OCI-LY3 (cell line): ENCODE measurements around the gene HEXD.

Source experiments
- H2AFZ ChIP-seq: fragments of 200-600, 300-600 bp; shearing (Covaris generic); 2 replicates; pipeline ENCODE4 v1.6.0; 2014; ENCODE audit warnings: antibody characterized with exemption, low read depth, low read length
- H3K27ac ChIP-seq: fragments of 200-600, 300-600 bp; sonication (generic); 2 replicates; pipeline ENCODE4 v1.5.1; 2014; ENCODE audit warnings: mild to moderate bottlenecking, low read length, moderate library complexity, mixed read lengths
- H3K27me3 ChIP-seq: fragments of 200-600, 300-600 bp; sonication (generic); 2 replicates; pipeline ENCODE4 v1.6.1; 2014; ENCODE audit warnings: low read depth, low read length, mixed read lengths
- H3K36me3 ChIP-seq: fragments of 200-600, 300-600 bp; sonication (generic); replicated peaks from 2 replicates; pipeline ENCODE3; 2014; ENCODE audit warnings: low read depth, low read length, mixed read lengths
- H3K4me1 ChIP-seq: fragments of 300-600, 200-600 bp; sonication (generic); 2 replicates; pipeline ENCODE4 v1.6.1; 2014; ENCODE audit warnings: low read length, mixed read lengths
- H3K4me2 ChIP-seq: fragments of 200-600, 300-600 bp; sonication (generic); 2 replicates; pipeline ENCODE4 v1.6.1; 2014; ENCODE audit warnings: low read length, mixed read lengths
- H3K4me3 ChIP-seq: fragments of 300-600, 200-600 bp; sonication (generic); 2 replicates; pipeline ENCODE4 v1.5.1; 2014; ENCODE audit warnings: antibody characterized with exemption, mild to moderate bottlenecking, low read length, moderate library complexity
- H3K79me2 ChIP-seq: fragments of 300-600, 200-600 bp; shearing (Covaris generic); 2 replicates; pipeline ENCODE4 v1.6.1; 2014; ENCODE audit warnings: mild to moderate bottlenecking, low read length, mixed read lengths
- H3K9ac ChIP-seq: fragments of 300-600, 200-600 bp; shearing (Covaris generic); 2 replicates; pipeline ENCODE4 v1.6.0; 2014; ENCODE audit warnings: mild to moderate bottlenecking, low read length, moderate library complexity
- H3K9me3 ChIP-seq: fragments of 200-600, 300-600 bp; shearing (Covaris generic); 2 replicates; pipeline ENCODE4 v1.6.1; 2014; ENCODE audit warnings: low read length, mixed read lengths; ENCODE audit not compliant: insufficient read depth
- H4K20me1 ChIP-seq: fragments of 200-600, 300-600 bp; sonication (generic); 2 replicates; pipeline ENCODE4 v1.6.1; 2016; ENCODE audit warnings: low read length, mixed read lengths; ENCODE audit not compliant: insufficient read depth
- EZH2phosphoT487 ChIP-seq: fragments of 200-600 bp; shearing (Covaris generic); IDR thresholded peaks from 2 replicates; pipeline ENCODE4 v1.6.1; 2018; ENCODE audit warnings: antibody characterized with exemption, mixed run types, low read depth
- TF ChIP-seq, protein P1 (sequence below): fragments of 200-600, 300-600 bp; sonication (generic); IDR thresholded peaks from 2 replicates; pipeline ENCODE4 v1.5.1; 2014; ENCODE audit warnings: antibody characterized with exemption, low read length, low read depth

The HEXD gene

DNA sequence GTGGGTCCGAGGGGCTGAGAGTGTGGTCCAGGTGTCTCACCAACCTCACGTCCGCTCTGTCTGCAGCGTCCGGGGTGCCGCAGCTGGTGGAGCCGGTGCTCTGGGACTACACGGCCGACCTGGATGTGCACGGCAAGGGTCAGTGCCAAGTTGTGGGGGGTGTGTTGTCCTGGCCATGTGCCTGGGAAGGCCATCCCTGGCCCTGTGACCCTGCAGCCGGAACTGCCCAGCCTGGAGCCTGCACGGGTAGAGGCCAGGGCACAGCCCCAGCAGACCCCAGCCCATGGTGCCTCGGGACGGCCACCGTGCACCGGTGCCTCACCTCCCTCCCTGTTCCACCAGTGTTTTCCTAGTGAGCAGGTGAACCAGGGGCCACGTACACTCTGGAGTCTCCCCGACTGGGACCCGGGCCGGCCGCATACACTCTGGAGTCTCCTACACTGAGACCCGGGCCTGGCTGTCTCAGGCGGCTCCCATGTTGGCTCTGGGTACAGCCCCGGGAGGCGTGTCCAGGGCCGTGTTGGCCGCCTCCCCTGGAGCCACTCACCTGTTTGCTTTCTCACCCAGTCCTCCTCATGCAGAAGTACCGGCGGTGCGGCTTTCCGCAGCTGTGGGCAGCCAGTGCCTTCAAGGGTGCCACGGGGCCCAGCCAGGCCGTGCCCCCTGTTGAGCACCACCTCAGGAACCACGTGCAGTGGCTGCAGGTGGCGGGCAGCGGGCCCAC lies 18.6 kb downstream of the HEXD start:
- Histone ChIP-seq H3K27me3 (no peaks in the 10 kb centered on the region), H3K36me3 (peaks cover 1% of the 10 kb centered on the region), H3K4me3 (no peak overlapping the region), H2AFZ (no peak overlapping the region), H3K9me3 (no peaks in the 10 kb centered on the region), H4K20me1 (peaks cover 2% of the 10 kb centered on the region; the same call in 1 of the 2 replicates), H3K9ac (no peak overlapping the region), H3K79me2 (no peaks in the 10 kb centered on the region), H3K4me2 (no peak overlapping the region), H3K4me1 (peaks cover 20% of the 10 kb centered on the region), H3K27ac (no peak overlapping the region)
- TF ChIP-seq, protein P1, sequence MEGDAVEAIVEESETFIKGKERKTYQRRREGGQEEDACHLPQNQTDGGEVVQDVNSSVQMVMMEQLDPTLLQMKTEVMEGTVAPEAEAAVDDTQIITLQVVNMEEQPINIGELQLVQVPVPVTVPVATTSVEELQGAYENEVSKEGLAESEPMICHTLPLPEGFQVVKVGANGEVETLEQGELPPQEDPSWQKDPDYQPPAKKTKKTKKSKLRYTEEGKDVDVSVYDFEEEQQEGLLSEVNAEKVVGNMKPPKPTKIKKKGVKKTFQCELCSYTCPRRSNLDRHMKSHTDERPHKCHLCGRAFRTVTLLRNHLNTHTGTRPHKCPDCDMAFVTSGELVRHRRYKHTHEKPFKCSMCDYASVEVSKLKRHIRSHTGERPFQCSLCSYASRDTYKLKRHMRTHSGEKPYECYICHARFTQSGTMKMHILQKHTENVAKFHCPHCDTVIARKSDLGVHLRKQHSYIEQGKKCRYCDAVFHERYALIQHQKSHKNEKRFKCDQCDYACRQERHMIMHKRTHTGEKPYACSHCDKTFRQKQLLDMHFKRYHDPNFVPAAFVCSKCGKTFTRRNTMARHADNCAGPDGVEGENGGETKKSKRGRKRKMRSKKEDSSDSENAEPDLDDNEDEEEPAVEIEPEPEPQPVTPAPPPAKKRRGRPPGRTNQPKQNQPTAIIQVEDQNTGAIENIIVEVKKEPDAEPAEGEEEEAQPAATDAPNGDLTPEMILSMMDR: no peak
- no peak for TF ChIP-seq EZH2phosphoT487

- Histone ChIP-seq H3K79me2 (no peaks in the 10 kb centered on the region), H3K9me3 (no peaks in the 10 kb centered on the region), H3K4me2 (no peak overlapping the region), H2AFZ (no peak overlapping the region), H3K27me3 (no peaks in the 10 kb centered on the region), H3K36me3 (peaks cover 7% of the 10 kb centered on the region), H3K27ac (no peak overlapping the region), H3K4me1 (peaks cover 20% of the 10 kb centered on the region), H4K20me1 (peaks cover 7% of the 10 kb centered on the region; the same call in 1 of the 2 replicates), H3K4me3 (no peak overlapping the region), H3K9ac (no peak overlapping the region)
- TF ChIP-seq, protein P1: no peak
- TF ChIP-seq EZH2phosphoT487: no peak
Observed at GRCh38 chr17:82437325-82437668, 19.1 kb downstream of the HEXD start.

DNA sequence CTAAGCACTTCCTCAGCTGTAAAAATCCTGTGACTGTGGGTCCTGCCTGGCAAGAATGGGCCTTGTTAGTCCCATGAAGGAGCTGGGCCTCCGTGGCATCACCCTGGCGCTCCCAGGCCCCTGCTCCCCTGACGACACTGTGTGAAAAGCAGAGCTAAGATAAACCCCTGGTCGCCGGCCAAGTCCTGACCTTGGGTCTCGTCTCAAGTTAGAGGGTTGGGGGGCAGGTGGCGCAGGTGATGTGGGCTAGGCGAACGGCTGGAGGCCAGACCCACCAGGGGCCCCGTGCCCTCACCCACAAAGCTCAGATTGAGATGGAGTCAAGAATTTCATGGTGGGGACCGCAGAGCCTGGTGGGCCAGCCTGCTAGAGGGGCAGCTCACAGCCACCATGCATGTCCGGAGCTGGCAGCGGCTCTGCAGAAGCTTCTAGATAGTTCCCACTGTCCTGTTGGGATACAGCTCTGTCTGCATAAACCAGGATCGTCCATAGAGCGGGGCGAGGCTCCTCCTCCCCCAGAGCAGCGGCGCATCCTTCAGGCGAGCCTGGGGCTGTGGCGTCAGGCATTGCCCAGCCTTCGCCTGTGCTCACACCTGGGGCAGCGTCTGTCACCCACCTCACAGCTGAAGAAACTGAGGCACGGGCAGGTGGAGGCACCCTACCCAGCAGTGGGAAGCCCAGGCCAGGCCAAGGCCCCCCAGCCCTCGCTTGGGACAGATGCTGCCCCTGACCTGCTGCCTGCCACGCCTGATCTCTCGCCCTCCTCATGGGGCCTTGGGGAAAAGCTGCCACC lies 20.4 kb downstream of the HEXD start:
- peaks cover 20% of the 10 kb centered on the region for H3K4me1 ChIP-seq
- H3K79me2 ChIP-seq: no peaks in the 10 kb centered on the region
- H3K9ac ChIP-seq: no peak overlapping the region
- no peaks in the 10 kb centered on the region for H3K27me3 ChIP-seq
- H3K27ac ChIP-seq: no peak overlapping the region
- no peak for TF ChIP-seq EZH2phosphoT487
- H3K36me3 ChIP-seq: peaks cover 17% of the 10 kb centered on the region
- no peaks in the 10 kb centered on the region for H3K9me3 ChIP-seq
- peaks cover 19% of the 10 kb centered on the region for H4K20me1 ChIP-seq
- H2AFZ ChIP-seq: no peak overlapping the region
- H3K4me3 ChIP-seq: no peak overlapping the region
- no peak overlapping the region for H3K4me2 ChIP-seq

DNA sequence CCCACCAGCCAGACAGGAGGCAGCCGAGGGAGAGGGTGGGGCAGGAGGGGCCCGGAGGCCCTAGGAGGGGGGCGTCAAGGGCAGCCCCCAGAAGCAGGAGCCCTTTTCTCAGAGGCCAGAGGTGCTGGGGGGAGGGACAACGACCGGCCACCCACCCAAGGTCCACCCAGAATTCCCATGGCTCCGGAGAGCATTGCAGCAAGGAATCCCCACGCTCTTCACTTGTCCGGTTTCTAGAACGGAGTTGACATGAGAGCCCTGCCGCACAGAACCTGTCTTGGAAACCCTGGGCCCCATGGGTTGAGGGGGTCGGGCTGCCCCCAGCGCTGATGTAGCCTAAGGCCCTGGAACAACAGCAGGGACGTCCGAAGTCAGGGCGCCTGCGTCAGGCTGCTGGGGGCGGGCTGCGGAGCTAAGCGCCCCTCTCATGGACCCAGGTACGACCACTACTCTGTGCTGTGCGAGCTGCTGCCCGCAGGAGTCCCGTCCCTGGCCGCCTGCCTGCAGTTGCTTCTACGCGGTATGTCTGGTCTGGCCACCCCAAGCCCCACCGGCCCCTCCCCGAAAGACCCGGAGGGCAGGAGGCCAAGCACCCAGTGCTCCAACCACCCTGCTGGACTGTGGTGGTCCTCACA lies 21.2 kb downstream of the HEXD start:
- H2AFZ ChIP-seq: no peak overlapping the region
- H4K20me1 ChIP-seq: peaks cover 21% of the 10 kb centered on the region
- TF ChIP-seq, protein P1: no peak
- TF ChIP-seq EZH2phosphoT487: no peak
- H3K79me2 ChIP-seq: no peaks in the 10 kb centered on the region; the same call in 1 of the 2 replicates
- no peaks in the 10 kb centered on the region for H3K27me3 ChIP-seq
- no peak overlapping the region for H3K4me2 ChIP-seq
- peaks cover 20% of the 10 kb centered on the region for H3K36me3 ChIP-seq
- no peaks in the 10 kb centered on the region for H3K9me3 ChIP-seq
- H3K4me1 ChIP-seq: peaks cover 16% of the 10 kb centered on the region
- H3K27ac ChIP-seq: no peak overlapping the region
- no peak overlapping the region for H3K4me3 ChIP-seq
- no peak overlapping the region for H3K9ac ChIP-seq
